Spleen (tissue), 7 donors: ENCODE results near the gene ZNF569.

Experiments
- CTCF ChIP-seq, 11 experiments: fragments of 200-600 bp in 7 of 11; fragments of 450-650 bp in 4 of 11; sonication (generic) in 4 of 11; IDR thresholded peaks in 8 of 11; conservative IDR thresholded peaks in 3 of 11; 1 replicate in 7 of 11; 2 replicates in 4 of 11; pipeline versions ENCODE4 v1.4.0 to v1.8.0; 2016 to 2021; ENCODE audit warnings: antibody characterized with exemption in 11 of 11, inconsistent platforms in 4 of 11, mild to moderate bottlenecking in 1 of 11
- POLR2A ChIP-seq, 3 donors: fragments of 450-650 bp; IDR thresholded peaks; one replicate each; pipeline ENCODE4 v1.5.1; 2017; ENCODE audit warnings: antibody characterized with exemption in 3 of 3, mild to moderate bottlenecking in 1 of 3
- POLR2AphosphoS5 ChIP-seq, 3 donors: sonication (generic); formaldehyde crosslinking; IDR thresholded peaks; one replicate each; pipeline ENCODE4 v1.5.1; 2017; ENCODE audit warnings: antibody characterized with exemption in 3 of 3
- donor health status: DM: no; HTN: no; CAD: no; lungs with moderate emphysema.
- donor health status: DM: no; HTN: no; CAD: no.
- donor health status: DM: no; HTN: no; CAD: no.

- TF ChIP-seq CTCF (IDR thresholded peaks at IDR 0.05 in 8 of 11, conservative IDR thresholded peaks at IDR 0.05 in 3 of 11) = no peak
- TF ChIP-seq POLR2AphosphoS5 (IDR thresholded peaks at IDR 0.05) = no peak
- TF ChIP-seq POLR2A (IDR thresholded peaks at IDR 0.05) = no peak
Measured at GRCh38 chr19:37472165-37472564, 4.9 kb upstream of the ZNF569 start.
